ENCODE measurements around the gene FAM83C. TPM values are rescaled to one million over a fixed set of nuclear protein-coding genes. Genes with fewer than 3 reads are reported as not detected.

Gene FAM83C
- total and polyA plus RNA-seq, 10 of the 15 experiments (the other 5 are each of a cell fraction or from before 2014, with no cell fraction given) = not detected

DNA sequence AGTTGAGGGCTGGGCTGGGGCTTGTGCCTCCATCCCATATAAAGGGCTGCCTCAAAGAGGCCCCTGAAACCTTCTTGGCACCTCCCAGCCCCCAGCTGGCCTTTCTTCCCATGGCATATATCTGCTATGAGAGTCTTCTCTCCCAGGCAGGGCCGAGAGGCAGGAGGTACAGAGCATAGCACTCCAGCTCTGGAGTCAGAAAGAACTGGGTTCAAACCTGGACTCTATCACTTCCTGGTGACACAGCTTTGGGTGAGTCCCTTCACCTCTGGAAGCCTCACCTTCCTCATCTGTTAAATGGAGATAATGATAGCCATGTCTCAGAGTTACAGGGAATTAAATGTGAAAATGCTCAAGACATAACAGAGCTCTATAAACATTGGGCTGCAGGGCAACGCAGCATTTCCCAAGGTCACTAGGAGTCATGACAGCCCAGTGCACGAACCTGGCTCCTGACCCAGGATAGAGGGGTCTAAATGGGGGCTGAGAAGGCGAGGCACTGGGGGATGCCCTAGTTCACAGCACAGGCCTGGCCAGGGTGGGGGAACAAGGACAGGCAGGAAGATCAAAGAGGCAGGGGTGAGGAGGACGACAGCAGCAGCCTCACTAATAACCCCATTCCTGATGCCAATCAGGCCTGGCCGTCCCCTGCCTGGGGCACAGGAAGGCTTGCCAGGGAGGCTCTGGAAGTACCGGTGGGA, 1.9 kb downstream of the FAM83C start (continued):
- no peak for TF ChIP-seq CREM (IDR thresholded peaks at IDR 0.05; ENCODE audit: low read depth)
- no peak for TF ChIP-seq IRF5 (IDR thresholded peaks at IDR 0.05; ENCODE audit: borderline replicate concordance)
- TF ChIP-seq EGR1 (IDR thresholded peaks at IDR 0.05; ENCODE audit: borderline replicate concordance in 1 of 2, low read depth in 2 of 2, low read length in 2 of 2) = no peak

DNA sequence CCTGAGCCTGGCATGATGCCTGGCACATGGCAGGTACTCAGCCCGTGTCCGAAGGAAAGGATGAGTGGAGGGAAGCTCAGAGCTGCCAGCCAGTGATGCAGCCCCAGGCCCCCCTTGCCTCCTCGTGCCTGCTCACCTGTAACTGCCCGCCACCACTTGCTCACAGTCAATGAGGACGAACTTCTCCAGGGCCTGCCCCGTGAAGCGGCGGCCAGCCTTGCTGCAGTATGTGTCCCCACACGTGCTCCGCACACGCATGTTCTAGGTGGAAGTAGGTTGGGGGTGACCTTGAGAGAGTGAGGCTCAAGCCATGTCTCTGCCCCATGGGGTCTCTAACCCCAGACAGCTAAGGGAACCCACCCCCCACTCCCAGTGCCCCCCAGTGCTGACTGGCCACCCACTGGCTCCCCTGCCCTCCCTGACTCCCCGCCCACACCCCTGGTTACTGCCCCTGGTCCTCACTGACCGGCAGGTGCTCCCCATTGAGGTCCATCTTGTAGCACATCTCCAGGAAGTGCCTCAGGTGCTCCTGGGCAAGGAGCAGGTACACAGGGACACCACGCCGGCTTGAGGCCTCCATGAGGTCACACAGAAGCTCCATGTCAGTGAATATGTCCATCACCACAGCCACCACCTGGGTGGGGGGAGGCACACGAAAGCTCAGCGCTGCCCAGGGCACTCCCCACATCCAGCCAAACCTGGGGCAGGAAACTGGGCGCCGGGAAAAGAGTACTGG, 3.7 kb downstream of the FAM83C start:
- no peak overlapping the region for H2AFZ ChIP-seq (ENCODE audit: control insufficient read depth, low read depth, low read length)
- ChIA-PET CTCF (interaction anchor here (1.1 kb wide), 1 partner anchor 17 kb away, joined by 4 read pairs; no protein-coding TSS in a partner anchor), POLR2A (interaction anchor here (0.6 kb wide), 1 partner anchor 147 kb away, joined by 7 read pairs; no protein-coding TSS in a partner anchor), RAD21 (ENCODE audit: unreplicated experiment) (no interaction called here), SMC1A (ENCODE audit: uncharacterized antibody, unreplicated experiment) (interaction anchor here (0.7 kb wide), 1 partner anchor 80 kb away, joined by 4 read pairs; no protein-coding TSS in a partner anchor)
- DNase-seq (ENCODE audit: low read depth, low spot score) (no peak), ATAC-seq (no peak), FAIRE-seq (no peak)
- H3K27ac ChIP-seq (ENCODE audit: control insufficient read depth, insufficient read depth) = no peak overlapping the region
- H3K9me3 ChIP-seq (replicated peaks; ENCODE audit: control insufficient read depth, insufficient read depth, low read length) = no peaks in the 10 kb centered on the region
- peaks cover 10% of the 10 kb centered on the region for H3K79me2 ChIP-seq (ENCODE audit: control insufficient read depth, insufficient read depth, low read length)
- H3K36me3 ChIP-seq (ENCODE audit: control insufficient read depth in 2 of 2, insufficient read depth in 2 of 2, low read length in 1 of 2) = no peaks in the 10 kb centered on the region
- H3K4me1 ChIP-seq (ENCODE audit: control insufficient read depth, insufficient read depth, low read length) = peaks cover 3% of the 10 kb centered on the region; the same call in 1 of the 2 replicates
- intact Hi-C loops (cut with micrococcal nuclease; ENCODE audit: unreplicated experiment) (no loop called here), in situ Hi-C loops (cut with MboI) (no loop called here)
- BruUV-seq (replicated peaks) = no TSS peak
- H3K27me3 ChIP-seq (replicated peaks in 1 of 2; ENCODE audit: control insufficient read depth in 2 of 2, insufficient read depth in 2 of 2, low read length in 1 of 2) = no peaks in the 10 kb centered on the region
- TF ChIP-seq BMI1 (IDR thresholded peaks at IDR 0.05; ENCODE audit: borderline replicate concordance) (no peak), E2F8 (IDR thresholded peaks at IDR 0.05; ENCODE audit: low read depth, partially characterized antibody) (no peak), TCF12 (IDR thresholded peaks at IDR 0.05; ENCODE audit: low read depth, low read length) (no peak), BACH1 (IDR thresholded peaks at IDR 0.05; ENCODE audit: borderline replicate concordance) (no peak)
- no peak overlapping the region for H3K4me3 ChIP-seq
- no peaks in the 10 kb centered on the region for H4K20me1 ChIP-seq (ENCODE audit: control insufficient read depth, insufficient read depth)
- H3K4me2 ChIP-seq (ENCODE audit: control insufficient read depth, insufficient read depth) = no peak overlapping the region
- H3K9ac ChIP-seq (ENCODE audit: control insufficient read depth, insufficient read depth, low read length) = no peak overlapping the region
- WGBS (ENCODE audit: insufficient coverage, insufficient replicate concordance, low lambda C conversion rate, missing lambda C conversion rate) = 52% methylated on average over 17 of the region's 19 CpGs
